Activated CD4-positive, alpha-beta T cell treated with anti-CD3 and anti-CD28 coated beads for 36 hours (primary cell): ENCODE results near the gene MACF1. TPM values are rescaled to one million over a fixed set of nuclear protein-coding genes. Genes with fewer than 3 reads are reported as not detected.
A peak's percentile ranks its signal among the peaks of the same experiment; 100 is the strongest.

Experiments used
- ATAC-seq: fragments of 200-7000 bp; cut with Tn5 transposase; one replicate; pipeline ENCODE4 v1.10.0; 2021; ENCODE audit warnings: mild to moderate bottlenecking, moderate library complexity
- CTCF ChIA-PET: fragments of 350-600 bp; sonication (Branson Sonifier 250); formaldehyde crosslinking; loops from one replicate; lab custom pipeline; 2021; ENCODE audit warnings: antibody characterized with exemption; lab: Charles Lee
- POLR2A ChIA-PET: fragments of 350-600 bp; sonication (Branson Sonifier 250); formaldehyde crosslinking; loops from one replicate; lab custom pipeline; 2021; ENCODE audit warnings: antibody characterized with exemption, inconsistent platforms; lab: Charles Lee
- DNase-seq: peaks from one replicate; pipeline ENCODE4 v3.0.0-alpha.2; 2020
- H3K27ac Mint-ChIP-seq: one replicate; pipeline ENCODE4 v1.8.0; 2021; ENCODE audit warnings: mixed read lengths
- H3K27me3 Mint-ChIP-seq: one replicate; pipeline ENCODE4 v1.8.0; 2021; ENCODE audit warnings: mixed read lengths
- H3K36me3 Mint-ChIP-seq: one replicate; pipeline ENCODE4 v1.8.0; 2021; ENCODE audit warnings: low read depth, mixed read lengths
- H3K4me1 Mint-ChIP-seq: one replicate; pipeline ENCODE4 v1.8.0; 2021; ENCODE audit warnings: mixed read lengths
- H3K4me3 Mint-ChIP-seq: one replicate; pipeline ENCODE4 v1.8.0; 2021; ENCODE audit warnings: mild to moderate bottlenecking, moderate library complexity, mixed read lengths
- H3K9me3 Mint-ChIP-seq: one replicate; pipeline ENCODE4 v1.8.0; 2021; ENCODE audit warnings: low read depth, mixed read lengths
- intact Hi-C, 2 experiments: fragments of 100-400 bp; cut with DNase I in 1 of 2; cut with micrococcal nuclease in 1 of 2; formaldehyde crosslinking; loops; one replicate each; pipeline versions ENCODE4 v1.14.2 to v1.15.1; 2022 to 2024; cut with DNase I, micrococcal nuclease
- total RNA-seq, 2 experiments: library from RNA; stranded (reverse); gene quantifications; one replicate each; pipeline ENCODE4 v1.2.3, GENCODE V29; 2021

The MACF1 gene
- total RNA-seq, 2 experiments from 2014 or later, result 192 to 195 TPM

GRCh38 chr1:39407896-39408640 is 203.6 kb downstream of the MACF1 start:
- ATAC-seq (no peak), DNase-seq (no peak)
- ChIA-PET CTCF (interaction anchor here (0.6 to 1.3 kb wide), 5 partner anchors 10 to 252 kb away, joined by 3 to 4 read pairs (median 3); no protein-coding TSS in a partner anchor), POLR2A (no interaction called here)
- Mint-ChIP-seq H3K27me3 (no peaks in the 10 kb centered on the region), H3K4me1 (peaks cover 63% of the 10 kb centered on the region), H3K36me3 (peaks cover 8% of the 10 kb centered on the region), H3K27ac (no peak overlapping the region), H3K9me3 (no peaks in the 10 kb centered on the region), H3K4me3 (peak overlapping the region; percentile 80)
- intact Hi-C loops, result loop anchor here in 1 of 2 experiments (1.0 to 10.0 kb wide), 8 partner anchors 10 to 637 kb away; partner anchors contain the start of genes BMP8A, CAP1, MYCBP and PABPC4

- ChIA-PET CTCF (interaction anchor here (0.6 to 4.7 kb wide), 5 partner anchors 11 to 167 kb away, joined by 3 to 75 read pairs (median 4); no protein-coding TSS in a partner anchor), POLR2A (no interaction called here)
- Mint-ChIP-seq H3K36me3 (peaks cover 7% of the 10 kb centered on the region), H3K4me1 (peaks cover 63% of the 10 kb centered on the region), H3K27me3 (no peaks in the 10 kb centered on the region), H3K9me3 (no peaks in the 10 kb centered on the region), H3K4me3 (peak overlapping the region; percentile 80), H3K27ac (no peak overlapping the region)
- DNase-seq, result peak; percentile 89
- ATAC-seq, result peak; percentile 79
- intact Hi-C loops, result loop anchor here in 1 of 2 experiments (1.0 to 10.0 kb wide), 8 partner anchors 10 to 636 kb away; partner anchors contain the start of genes BMP8A, CAP1, MYCBP and PABPC4
Measured at GRCh38 chr1:39408641-39409054, 204.2 kb downstream of the MACF1 start.

GRCh38 chr1:39409055-39409816 is 204.7 kb downstream of the MACF1 start:
- CTCF ChIA-PET, result interaction anchor here (0.6 to 4.7 kb wide), 10 partner anchors 11 to 310 kb away, joined by 3 to 75 read pairs (median 4); no protein-coding TSS in a partner anchor
- POLR2A ChIA-PET, result no interaction called here
- Mint-ChIP-seq H3K4me3 (peak overlapping the region; percentile 80), H3K9me3 (no peaks in the 10 kb centered on the region), H3K27ac (no peak overlapping the region), H3K4me1 (peaks cover 66% of the 10 kb centered on the region), H3K27me3 (no peaks in the 10 kb centered on the region), H3K36me3 (peaks cover 9% of the 10 kb centered on the region)
- no peak for ATAC-seq
- intact Hi-C loops, result loop anchor here in 1 of 2 experiments (2.0 to 10.0 kb wide), 5 partner anchors 226 to 636 kb away; partner anchors contain the start of genes CAP1, MYCBP, PPIE and RRAGC
- DNase-seq, result no peak

- POLR2A ChIA-PET, result interaction anchor here (0.5 to 1.0 kb wide), 3 partner anchors 13 to 1932 kb away, joined by 3 to 5 read pairs (median 4); no protein-coding TSS in a partner anchor
- intact Hi-C loops, result loop anchor here (1.0 to 5.0 kb wide), 3 partner anchors 219 to 313 kb away; no protein-coding TSS in a partner anchor
- Mint-ChIP-seq H3K36me3 (peaks cover 20% of the 10 kb centered on the region), H3K27me3 (no peaks in the 10 kb centered on the region), H3K4me3 (no peak overlapping the region), H3K27ac (no peak overlapping the region), H3K9me3 (no peaks in the 10 kb centered on the region), H3K4me1 (peaks cover 59% of the 10 kb centered on the region)
- CTCF ChIA-PET, result interaction anchor here (0.5 to 4.7 kb wide), 46 partner anchors 9 to 574 kb away, joined by 3 to 75 read pairs (median 3); no protein-coding TSS in a partner anchor
- DNase-seq, result peak; percentile 82
- peak; percentile 64 for ATAC-seq
Measured at GRCh38 chr1:39410915-39411436, 206.5 kb downstream of the MACF1 start.

GRCh38 chr1:39411526-39412478 is 207.3 kb downstream of the MACF1 start:
- POLR2A ChIA-PET, result interaction anchor here (0.5 to 1.0 kb wide), 3 partner anchors 207 to 1933 kb away, joined by 3 to 5 read pairs (median 4); no protein-coding TSS in a partner anchor
- intact Hi-C loops, result loop anchor here (1.0 to 5.0 kb wide), 4 partner anchors 13 to 314 kb away; no protein-coding TSS in a partner anchor

GRCh38 chr1:39412892-39413291 is 208.4 kb downstream of the MACF1 start:
- POLR2A ChIA-PET, result no interaction called here
- DNase-seq (no peak), ATAC-seq (no peak)
- CTCF ChIA-PET, result interaction anchor here (0.6 to 4.7 kb wide), 6 partner anchors 12 to 1435 kb away, joined by 3 to 75 read pairs (median 3); no protein-coding TSS in a partner anchor
- Mint-ChIP-seq H3K9me3 (no peaks in the 10 kb centered on the region), H3K27me3 (no peaks in the 10 kb centered on the region), H3K4me3 (no peak overlapping the region), H3K36me3 (peaks cover 22% of the 10 kb centered on the region), H3K4me1 (peaks cover 44% of the 10 kb centered on the region), H3K27ac (no peak overlapping the region)
- intact Hi-C loops, result loop anchor here in 1 of 2 experiments (2.0 to 5.0 kb wide), 3 partner anchors 14 to 311 kb away; no protein-coding TSS in a partner anchor

More at GRCh38 chr1:39411526-39412478, 207.3 kb downstream of the MACF1 start:
- ATAC-seq (no peak), DNase-seq (no peak)
- CTCF ChIA-PET, result interaction anchor here (0.6 to 4.7 kb wide), 40 partner anchors 8 to 331 kb away, joined by 3 to 75 read pairs (median 4); no protein-coding TSS in a partner anchor
- H3K4me1 Mint-ChIP-seq, result peaks cover 54% of the 10 kb centered on the region
- H3K27ac Mint-ChIP-seq, result no peak overlapping the region
- peaks cover 22% of the 10 kb centered on the region for H3K36me3 Mint-ChIP-seq
- no peak overlapping the region for H3K4me3 Mint-ChIP-seq
- no peaks in the 10 kb centered on the region for H3K9me3 Mint-ChIP-seq
- no peaks in the 10 kb centered on the region for H3K27me3 Mint-ChIP-seq

- H3K4me1 Mint-ChIP-seq, result peaks cover 42% of the 10 kb centered on the region
- H3K27me3 Mint-ChIP-seq, result no peaks in the 10 kb centered on the region
- ATAC-seq (no peak), DNase-seq (no peak)
- no peak overlapping the region for H3K27ac Mint-ChIP-seq
- H3K4me3 Mint-ChIP-seq, result no peak overlapping the region
- H3K9me3 Mint-ChIP-seq, result no peaks in the 10 kb centered on the region
- peaks cover 27% of the 10 kb centered on the region for H3K36me3 Mint-ChIP-seq
- intact Hi-C loops, result loop anchor here in 1 of 2 experiments (2.0 to 5.0 kb wide), 3 partner anchors 15 to 312 kb away; no protein-coding TSS in a partner anchor
- CTCF ChIA-PET, result interaction anchor here (1.5 kb wide), 1 partner anchor 13 kb away, joined by 8 read pairs; no protein-coding TSS in a partner anchor
- POLR2A ChIA-PET, result interaction anchor here (0.6 kb wide), 2 partner anchors 19 to 150 kb away, joined by 4 to 10 read pairs; no protein-coding TSS in a partner anchor
Measured at GRCh38 chr1:39413902-39414528, 209.5 kb downstream of the MACF1 start.

- Mint-ChIP-seq H3K36me3 (peaks cover 27% of the 10 kb centered on the region), H3K4me3 (no peak overlapping the region), H3K27ac (no peak overlapping the region), H3K9me3 (no peaks in the 10 kb centered on the region), H3K27me3 (no peaks in the 10 kb centered on the region), H3K4me1 (peaks cover 38% of the 10 kb centered on the region)
- ATAC-seq, result no peak
- no peak for DNase-seq
- CTCF ChIA-PET, result interaction anchor here (0.7 to 1.5 kb wide), 4 partner anchors 15 to 333 kb away, joined by 3 to 8 read pairs (median 4); no protein-coding TSS in a partner anchor
- intact Hi-C loops, result no loop called here
- POLR2A ChIA-PET, result interaction anchor here (0.5 kb wide), 1 partner anchor 541 kb away, joined by 9 read pairs; no protein-coding TSS in a partner anchor
Measured at GRCh38 chr1:39415553-39415952, 211.1 kb downstream of the MACF1 start.

GRCh38 chr1:39416609-39417008 is 212.1 kb downstream of the MACF1 start:
- Mint-ChIP-seq H3K9me3 (no peaks in the 10 kb centered on the region), H3K27me3 (no peaks in the 10 kb centered on the region), H3K27ac (no peak overlapping the region), H3K4me1 (peaks cover 34% of the 10 kb centered on the region), H3K4me3 (no peak overlapping the region), H3K36me3 (peaks cover 24% of the 10 kb centered on the region)
- CTCF ChIA-PET, result interaction anchor here (1.0 kb wide), 1 partner anchor 242 kb away, joined by 3 read pairs; no protein-coding TSS in a partner anchor
- intact Hi-C loops, result no loop called here
- ATAC-seq (no peak), DNase-seq (no peak)
- POLR2A ChIA-PET, result interaction anchor here (0.6 kb wide), 1 partner anchor 1485 kb away, joined by 3 read pairs; no protein-coding TSS in a partner anchor
